Kasumi-1 (cell line): ENCODE results near the gene NRG4.
"Not testable (repeated sequence)": the region's sequence is repeated elsewhere in the genome, so short reads cannot be mapped to it uniquely, and the experiment has no call there.

Source experiments
- DNase-seq, 2 experiments: peaks; one replicate each; lab custom pipeline; 2025; lab: John Stamatoyannopoulos, UW

The NRG4 gene

GRCh38 chr15:75927601-75928000 lies 84.6 kb downstream of the NRG4 start:
- no peak for DNase-seq

GRCh38 chr15:75926931-75927330 lies 85.3 kb downstream of the NRG4 start:
- no peak for DNase-seq

DNA sequence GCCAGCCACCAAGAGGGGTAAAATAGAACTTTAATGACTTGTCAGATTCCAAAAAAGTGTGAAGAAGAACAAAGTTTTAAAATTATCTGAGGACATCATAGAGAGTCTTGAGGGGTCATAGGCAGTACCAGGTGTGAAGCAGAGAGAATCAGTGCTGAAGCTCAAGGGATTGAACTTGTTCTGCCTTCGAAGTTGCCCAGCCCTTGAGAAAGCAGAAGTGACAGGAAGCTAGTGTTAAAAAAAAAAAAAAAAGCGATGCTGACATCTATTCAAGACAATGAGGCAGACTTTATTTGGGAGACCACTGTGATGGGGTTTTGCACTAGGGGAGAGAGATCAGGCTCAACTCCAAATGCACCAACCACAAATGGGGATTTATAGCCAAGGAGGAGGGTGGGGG lies 86.8 kb downstream of the NRG4 start:
- DNase-seq: no peak

GRCh38 chr15:75924576-75924975 lies 87.6 kb downstream of the NRG4 start:
- no peak for DNase-seq

GRCh38 chr15:75923756-75924155 lies 88.5 kb downstream of the NRG4 start:
- DNase-seq: no peak

- peak; percentile 66 to 77 for DNase-seq
These were observed 90.2 kb downstream of the NRG4 start for GRCh38 chr15:75921732-75922703.

GRCh38 chr15:75920079-75920478 lies 92.1 kb downstream of the NRG4 start:
- no peak for DNase-seq

- no peak for DNase-seq
These were observed 94.1 kb downstream of the NRG4 start for GRCh38 chr15:75918135-75918534.

GRCh38 chr15:75916978-75917377 lies 95.2 kb downstream of the NRG4 start:
- DNase-seq: no peak

DNA sequence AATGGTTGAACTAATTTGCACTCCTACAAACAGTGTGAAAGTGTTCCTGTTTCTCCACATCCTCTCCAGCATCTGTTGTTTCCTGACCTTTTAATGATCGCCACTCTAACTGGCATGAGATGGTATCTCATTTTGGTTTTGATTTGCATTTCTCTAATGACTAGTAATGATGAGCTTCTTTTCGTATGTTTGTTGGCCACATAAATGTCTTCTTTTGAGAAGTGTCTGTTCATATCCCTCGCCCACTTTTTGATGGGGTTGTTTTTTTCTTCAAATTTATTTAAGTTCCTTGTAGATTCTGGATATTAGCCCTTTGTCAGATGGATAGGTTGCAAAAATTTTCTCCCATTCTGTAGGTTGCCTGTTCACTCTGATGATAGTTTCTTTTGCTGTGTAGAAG lies 101.9 kb downstream of the NRG4 start:
- DNase-seq: not testable (repeated sequence)

- no peak for DNase-seq
These were observed 107.0 kb downstream of the NRG4 start for GRCh38 chr15:75905231-75905630.

DNA sequence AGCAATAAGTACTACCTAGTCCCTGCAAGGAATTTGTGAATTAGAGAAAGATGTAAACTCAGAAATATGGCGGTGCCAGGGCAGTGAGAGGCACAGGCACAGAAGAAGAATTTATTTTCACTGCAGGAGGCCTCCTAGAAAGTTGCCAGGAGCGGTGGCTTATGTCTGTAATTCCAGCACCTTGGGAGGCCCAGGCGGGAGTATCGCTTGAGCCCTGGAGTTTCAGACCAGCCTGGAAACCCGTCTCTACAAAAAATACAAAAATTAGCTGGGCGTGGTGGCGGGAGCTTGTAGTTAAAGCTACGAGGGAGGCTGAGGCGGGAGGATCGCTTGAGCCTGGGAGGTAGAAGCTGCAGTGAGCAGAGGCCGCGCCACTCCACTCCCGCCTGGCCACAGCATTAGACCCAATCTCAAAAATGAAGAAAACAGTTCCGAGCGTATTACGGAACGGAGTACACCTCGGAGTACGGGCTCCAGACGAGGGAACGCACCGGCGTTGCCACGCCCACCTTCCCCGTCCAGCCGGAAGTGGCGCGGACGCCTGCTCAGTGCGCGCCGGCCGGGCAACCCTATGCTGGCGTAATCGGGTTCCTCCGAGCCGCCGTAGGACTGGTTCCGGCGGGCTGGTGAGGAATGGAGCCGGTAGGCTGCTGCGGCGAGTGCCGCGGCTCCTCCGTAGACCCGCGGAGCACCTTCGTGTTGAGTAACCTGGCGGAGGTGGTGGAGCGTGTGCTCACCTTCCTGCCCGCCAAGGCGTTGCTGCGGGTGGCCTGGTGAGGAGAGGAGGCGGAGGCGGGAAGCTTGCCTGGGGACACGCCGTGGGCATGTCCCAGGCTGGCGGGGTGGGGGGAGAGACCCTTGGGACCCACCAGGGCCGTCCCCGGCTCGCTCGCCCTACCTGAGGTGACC lies 108.6 kb downstream of the NRG4 start, which contains the start of gene FBXO22:
FBXO22 (plus strand) TSS at position 548 of the 909 bp plus-strand sequence; CDS start at position 634, 86 bp downstream.
- DNase-seq: peak; percentile 84 to 86

GRCh38 chr15:75902129-75902557 lies 110.1 kb downstream of the NRG4 start:
- DNase-seq: peak; percentile 81 to 87

DNA sequence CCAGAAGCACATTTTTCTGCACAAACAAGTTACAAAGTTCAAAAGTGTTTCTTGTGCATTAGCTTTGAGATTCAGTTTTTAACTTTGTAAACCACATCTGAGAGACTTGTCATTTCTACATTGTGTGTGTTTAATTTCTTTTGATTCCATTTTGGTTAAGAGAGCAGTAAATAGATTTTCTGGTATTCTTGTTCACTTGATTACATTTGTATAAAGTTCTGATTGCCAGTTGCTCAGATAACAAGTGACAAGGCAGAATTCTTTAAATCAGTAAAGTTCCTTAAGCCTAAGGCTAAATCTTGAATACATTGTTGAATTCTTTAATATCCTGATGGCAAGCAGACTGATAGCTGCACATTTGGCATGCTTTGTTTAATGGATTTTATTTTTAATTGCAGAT lies 111.6 kb downstream of the NRG4 start:
- no peak for DNase-seq

- no peak for DNase-seq
These were observed 116.5 kb downstream of the NRG4 start for GRCh38 chr15:75895731-75896130.

- DNase-seq: peak; percentile 54 to 58
These were observed 120.3 kb downstream of the NRG4 start for GRCh38 chr15:75891895-75892294.
